ENCODE measurements around the gene CA10. TPM values are rescaled to one million over a fixed set of nuclear protein-coding genes. Genes with fewer than 3 reads are reported as not detected.

CA10 gene
- total and polyA plus RNA-seq, 7 donors, result 0.28 to 2.9 (median 0.49) TPM; not detected in 2

DNA sequence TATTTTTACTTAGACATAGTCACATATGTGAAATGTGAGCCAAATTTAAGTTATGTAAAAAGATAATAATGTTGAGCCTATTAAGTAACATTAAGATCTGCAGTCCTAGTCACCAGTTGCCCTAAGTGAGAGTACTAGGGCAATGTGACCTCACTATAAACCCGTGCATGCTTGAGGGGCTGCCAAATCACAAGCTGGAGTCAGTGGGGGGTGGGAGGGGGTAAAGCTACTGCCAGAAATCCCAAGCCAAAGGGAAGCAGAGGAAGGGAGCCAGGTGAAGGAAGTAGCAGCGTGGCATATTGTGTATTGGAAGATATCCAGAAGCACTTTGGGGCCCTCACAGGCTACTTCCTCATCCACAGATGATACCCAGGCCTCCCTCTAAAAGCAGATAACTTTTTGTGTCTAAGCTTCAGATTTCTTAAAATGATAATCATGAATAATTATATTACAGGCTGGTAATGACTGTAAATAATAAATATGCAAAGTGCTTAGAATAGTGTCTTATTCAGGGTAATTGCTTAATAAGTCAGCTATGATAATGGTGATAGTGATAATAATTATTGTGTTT, 134.1 kb downstream of the CA10 start:
- DNase-seq, result no peak
- WGBS, 2 donors, result 6 to 29% methylated on average over 2 of the region's 2 CpGs
- no peaks in the 10 kb centered on the region for H3K36me3 ChIP-seq
- TF ChIP-seq POLR2A (IDR thresholded peaks at IDR 0.05), result no peak
- TF ChIP-seq EP300 (IDR thresholded peaks at IDR 0.05), result no peak
- TF ChIP-seq, protein P1, sequence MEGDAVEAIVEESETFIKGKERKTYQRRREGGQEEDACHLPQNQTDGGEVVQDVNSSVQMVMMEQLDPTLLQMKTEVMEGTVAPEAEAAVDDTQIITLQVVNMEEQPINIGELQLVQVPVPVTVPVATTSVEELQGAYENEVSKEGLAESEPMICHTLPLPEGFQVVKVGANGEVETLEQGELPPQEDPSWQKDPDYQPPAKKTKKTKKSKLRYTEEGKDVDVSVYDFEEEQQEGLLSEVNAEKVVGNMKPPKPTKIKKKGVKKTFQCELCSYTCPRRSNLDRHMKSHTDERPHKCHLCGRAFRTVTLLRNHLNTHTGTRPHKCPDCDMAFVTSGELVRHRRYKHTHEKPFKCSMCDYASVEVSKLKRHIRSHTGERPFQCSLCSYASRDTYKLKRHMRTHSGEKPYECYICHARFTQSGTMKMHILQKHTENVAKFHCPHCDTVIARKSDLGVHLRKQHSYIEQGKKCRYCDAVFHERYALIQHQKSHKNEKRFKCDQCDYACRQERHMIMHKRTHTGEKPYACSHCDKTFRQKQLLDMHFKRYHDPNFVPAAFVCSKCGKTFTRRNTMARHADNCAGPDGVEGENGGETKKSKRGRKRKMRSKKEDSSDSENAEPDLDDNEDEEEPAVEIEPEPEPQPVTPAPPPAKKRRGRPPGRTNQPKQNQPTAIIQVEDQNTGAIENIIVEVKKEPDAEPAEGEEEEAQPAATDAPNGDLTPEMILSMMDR (IDR thresholded peaks at IDR 0.05), result no peak
- no peak for TF ChIP-seq POLR2AphosphoS5 (IDR thresholded peaks at IDR 0.05)
- H3K27me3 ChIP-seq, result no peaks in the 10 kb centered on the region
- intact Hi-C loops (cut with DNase I), result no loop called here
- no peak overlapping the region for H3K27ac ChIP-seq
- H3K4me1 ChIP-seq, result peaks cover 0 to 20% (median 12%) of the 10 kb centered on the region in 4 donors
- H3K4me3 ChIP-seq, result no peak overlapping the region
- H3K9me3 ChIP-seq, result no peaks in the 10 kb centered on the region

DNA sequence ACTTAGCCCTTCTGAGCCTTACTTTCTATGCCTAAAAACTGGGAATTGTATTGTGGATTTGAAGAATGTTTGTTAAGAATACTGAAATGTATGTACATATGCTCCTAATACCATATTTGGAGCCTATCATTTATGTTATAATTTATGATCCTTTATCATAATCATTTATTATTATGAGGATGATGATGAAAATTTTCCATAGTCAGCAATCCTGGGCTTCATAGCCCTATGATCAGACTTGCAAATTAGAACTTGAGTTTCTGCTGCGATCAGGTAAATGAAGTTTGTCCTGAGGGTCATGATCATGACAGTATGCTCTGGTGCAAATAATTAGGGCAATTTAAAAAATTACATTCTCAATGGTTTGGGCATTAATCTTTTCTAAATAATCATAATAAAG, 147.4 kb downstream of the CA10 start:
- DNase-seq, result no peak
- Histone ChIP-seq H3K9me3 (no peaks in the 10 kb centered on the region), H3K36me3 (no peaks in the 10 kb centered on the region), H3K27ac (no peak overlapping the region), H3K4me3 (no peak overlapping the region), H3K27me3 (no peaks in the 10 kb centered on the region), H3K4me1 (no peaks in the 10 kb centered on the region)
- WGBS, 2 donors, result 97 to 100% methylated on average over 1 of the region's 1 CpG
- no peak for TF ChIP-seq POLR2A (IDR thresholded peaks at IDR 0.05)
- TF ChIP-seq EP300 (IDR thresholded peaks at IDR 0.05), result no peak
- TF ChIP-seq, protein P1 (IDR thresholded peaks at IDR 0.05), result no peak
- TF ChIP-seq POLR2AphosphoS5 (IDR thresholded peaks at IDR 0.05), result no peak
- intact Hi-C loops (cut with DNase I), result no loop called here

DNA sequence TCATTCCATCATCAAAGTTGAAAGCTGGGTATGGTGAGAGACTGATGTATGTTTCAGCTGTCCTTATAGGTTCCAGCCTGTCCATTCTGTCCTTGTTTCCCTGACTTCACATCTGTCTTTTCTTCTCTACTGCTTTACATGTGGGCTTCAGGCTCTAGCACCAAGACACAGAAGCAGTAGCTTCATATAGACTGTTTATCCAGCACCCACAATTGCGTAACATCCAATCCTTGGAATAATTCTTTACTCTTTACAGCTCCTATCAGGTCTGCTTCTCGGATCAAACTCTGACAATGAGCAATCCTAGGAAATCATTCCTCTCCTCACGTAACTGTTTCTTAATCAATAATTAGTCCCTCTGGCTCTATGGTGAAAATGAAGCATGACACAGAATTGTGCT, 158.9 kb downstream of the CA10 start:
- no peaks in the 10 kb centered on the region for H3K36me3 ChIP-seq
- H3K4me1 ChIP-seq, result no peaks in the 10 kb centered on the region
- H3K27ac ChIP-seq, result no peak overlapping the region
- no peaks in the 10 kb centered on the region for H3K9me3 ChIP-seq
- 86 to 91% methylated on average over 3 of the region's 3 CpGs for WGBS, 2 donors
- H3K4me3 ChIP-seq, result no peak overlapping the region
- intact Hi-C loops (cut with DNase I), result no loop called here
- DNase-seq, result no peak
- H3K27me3 ChIP-seq, result no peaks in the 10 kb centered on the region
- TF ChIP-seq, protein P1 (IDR thresholded peaks at IDR 0.05), result no peak
- TF ChIP-seq POLR2A (IDR thresholded peaks at IDR 0.05) (no peak), EP300 (IDR thresholded peaks at IDR 0.05) (no peak), POLR2AphosphoS5 (IDR thresholded peaks at IDR 0.05) (no peak)

DNA sequence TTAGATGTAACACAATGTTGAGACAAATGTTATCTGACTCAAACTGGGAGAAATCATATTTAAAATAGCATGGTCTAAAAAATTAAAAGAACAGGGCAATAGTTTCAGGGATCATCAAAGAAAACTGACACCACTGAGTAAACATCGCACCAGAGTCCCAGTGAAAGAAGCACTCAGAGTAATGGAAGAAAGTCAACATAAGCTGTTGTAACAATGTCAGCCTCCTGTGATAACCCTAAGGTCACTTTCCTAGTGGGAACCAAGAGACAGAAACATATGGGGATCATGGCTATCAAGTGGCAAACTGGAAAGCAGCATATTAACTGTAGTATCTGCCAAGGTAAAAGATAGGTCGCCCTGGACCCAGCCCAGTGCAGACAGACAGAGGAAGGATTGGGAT, 160.8 kb downstream of the CA10 start:
- Histone ChIP-seq H3K27ac (no peak overlapping the region), H3K9me3 (no peaks in the 10 kb centered on the region), H3K36me3 (no peaks in the 10 kb centered on the region), H3K27me3 (no peaks in the 10 kb centered on the region), H3K4me3 (no peak overlapping the region), H3K4me1 (no peaks in the 10 kb centered on the region)
- TF ChIP-seq POLR2AphosphoS5 (IDR thresholded peaks at IDR 0.05), result no peak
- TF ChIP-seq, protein P1 (IDR thresholded peaks at IDR 0.05), result no peak
- no peak for TF ChIP-seq POLR2A (IDR thresholded peaks at IDR 0.05)
- WGBS, 2 donors, result 74 to 86% methylated on average over 2 of the region's 2 CpGs
- no peak for DNase-seq
- intact Hi-C loops (cut with DNase I), result no loop called here

DNA sequence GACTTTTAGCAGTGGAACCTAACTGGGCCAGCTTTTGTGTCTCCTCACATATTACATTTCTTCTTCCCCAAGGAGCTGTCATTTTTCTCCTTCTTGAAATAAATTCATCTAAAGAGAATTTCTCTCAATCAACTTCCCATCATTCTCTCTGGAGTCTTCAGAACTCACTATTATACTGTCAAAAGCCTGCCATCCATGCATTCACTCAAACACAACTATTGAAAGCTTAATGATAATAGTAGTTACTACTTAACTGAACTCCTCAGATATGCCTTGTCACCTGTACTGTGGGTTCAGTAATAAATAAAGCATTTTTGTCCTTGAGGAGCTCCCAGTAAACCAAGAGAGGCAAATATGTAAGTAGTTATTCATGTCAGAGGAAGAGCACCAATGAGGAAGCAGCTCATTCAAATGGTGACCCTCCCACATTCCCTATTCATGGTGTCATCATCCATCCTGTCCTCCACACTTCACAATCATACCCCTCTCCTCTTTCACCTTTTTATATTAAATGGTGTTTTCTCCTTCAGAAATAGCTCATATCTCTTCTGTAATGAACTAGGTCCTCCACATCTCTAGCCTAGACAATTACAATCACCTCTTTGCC, 162.6 kb downstream of the CA10 start:
- intact Hi-C loops (cut with DNase I), result no loop called here
- H3K9me3 ChIP-seq, result no peaks in the 10 kb centered on the region
- no peaks in the 10 kb centered on the region for H3K4me1 ChIP-seq
- H3K27me3 ChIP-seq, result no peaks in the 10 kb centered on the region
- no peaks in the 10 kb centered on the region for H3K36me3 ChIP-seq
- no peak for DNase-seq
- TF ChIP-seq POLR2A (IDR thresholded peaks at IDR 0.05) (no peak), EP300 (IDR thresholded peaks at IDR 0.05) (no peak), POLR2AphosphoS5 (IDR thresholded peaks at IDR 0.05) (no peak)
- TF ChIP-seq, protein P1 (IDR thresholded peaks at IDR 0.05), result no peak
- H3K4me3 ChIP-seq, result no peak overlapping the region
- H3K27ac ChIP-seq, result no peak overlapping the region

Measured in sigmoid colon (tissue), 7 donors.